Upper lobe of left lung (tissue), 4 donors: ENCODE measurements around the gene ARL5C.

Source experiments
- POLR2A ChIP-seq, 4 donors: fragments of 450-650 bp; IDR thresholded peaks; one replicate each; pipeline ENCODE4 v1.5.1; 2016 to 2017; ENCODE audit warnings: antibody characterized with exemption in 4 of 4, mild to moderate bottlenecking in 2 of 4
- TF ChIP-seq, protein P1 (sequence below), 6 experiments: fragments of 450-650 bp in 4 of 6; fragments of 200-600 bp in 2 of 6; sonication (generic) in 2 of 6; IDR thresholded peaks; one replicate each; pipeline ENCODE4 v1.5.1; 2016 to 2019; ENCODE audit warnings: antibody characterized with exemption in 6 of 6

- TF ChIP-seq, protein P1, sequence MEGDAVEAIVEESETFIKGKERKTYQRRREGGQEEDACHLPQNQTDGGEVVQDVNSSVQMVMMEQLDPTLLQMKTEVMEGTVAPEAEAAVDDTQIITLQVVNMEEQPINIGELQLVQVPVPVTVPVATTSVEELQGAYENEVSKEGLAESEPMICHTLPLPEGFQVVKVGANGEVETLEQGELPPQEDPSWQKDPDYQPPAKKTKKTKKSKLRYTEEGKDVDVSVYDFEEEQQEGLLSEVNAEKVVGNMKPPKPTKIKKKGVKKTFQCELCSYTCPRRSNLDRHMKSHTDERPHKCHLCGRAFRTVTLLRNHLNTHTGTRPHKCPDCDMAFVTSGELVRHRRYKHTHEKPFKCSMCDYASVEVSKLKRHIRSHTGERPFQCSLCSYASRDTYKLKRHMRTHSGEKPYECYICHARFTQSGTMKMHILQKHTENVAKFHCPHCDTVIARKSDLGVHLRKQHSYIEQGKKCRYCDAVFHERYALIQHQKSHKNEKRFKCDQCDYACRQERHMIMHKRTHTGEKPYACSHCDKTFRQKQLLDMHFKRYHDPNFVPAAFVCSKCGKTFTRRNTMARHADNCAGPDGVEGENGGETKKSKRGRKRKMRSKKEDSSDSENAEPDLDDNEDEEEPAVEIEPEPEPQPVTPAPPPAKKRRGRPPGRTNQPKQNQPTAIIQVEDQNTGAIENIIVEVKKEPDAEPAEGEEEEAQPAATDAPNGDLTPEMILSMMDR (IDR thresholded peaks at IDR 0.05): no peak
- TF ChIP-seq POLR2A (IDR thresholded peaks at IDR 0.05): no peak
Measured at GRCh38 chr17:39198186-39198566, 32.2 kb upstream of the ARL5C start.
